Lung (tissue), 12 donors: Measurements from ENCODE around the gene XDH. TPM values are rescaled to one million over a fixed set of nuclear protein-coding genes. Genes with fewer than 3 reads are reported as not detected.

ENCODE experiments used
- ATAC-seq: fragments of 200-7000 bp; cut with Tn5 transposase; one replicate; pipeline ENCODE4 v1.9.1; 2020; ENCODE audit warnings: moderate number of reproducible peaks; ENCODE audit not compliant: insufficient read depth, low FRiP score
- DNase-seq, 3 donors: peaks; one replicate each; pipeline ENCODE4 v3.0.0-alpha.2; 2013 to 2017
- H3K27ac ChIP-seq, 2 donors: one replicate each; pipeline ENCODE4 v1.5.1; 2013; ENCODE audit warnings: mild to moderate bottlenecking in 2 of 2, moderate library complexity in 2 of 2, control low read depth in 1 of 2, inconsistent platforms in 1 of 2, low read depth in 1 of 2, low read length in 1 of 2
- H3K27me3 ChIP-seq, 3 donors: one replicate each; pipeline ENCODE4 v1.5.1; 2013; ENCODE audit warnings: low read length in 2 of 3; ENCODE audit not compliant: control insufficient read depth in 3 of 3, insufficient read depth in 3 of 3
- H3K36me3 ChIP-seq, 4 donors: one replicate each; pipeline ENCODE4 v1.5.1; 2013; ENCODE audit warnings: low read length in 4 of 4, mild to moderate bottlenecking in 1 of 4, moderate library complexity in 1 of 4; ENCODE audit not compliant: control insufficient read depth in 4 of 4, insufficient read depth in 4 of 4
- H3K4me1 ChIP-seq, 5 donors: one replicate each; pipeline ENCODE4 v1.5.1; 2013; ENCODE audit warnings: low read length in 5 of 5, mild to moderate bottlenecking in 2 of 5, moderate library complexity in 1 of 5; ENCODE audit not compliant: control insufficient read depth in 5 of 5, insufficient read depth in 5 of 5
- H3K4me3 ChIP-seq: one replicate; pipeline ENCODE4 v1.5.1; 2013; ENCODE audit warnings: mild to moderate bottlenecking, control low read depth, moderate library complexity
- H3K9ac ChIP-seq, 2 donors: one replicate each; pipeline ENCODE4 v1.5.1; 2013; ENCODE audit warnings: low read length in 2 of 2, control low read depth in 1 of 2; ENCODE audit not compliant: insufficient read depth in 1 of 2
- H3K9me3 ChIP-seq, 4 donors: one replicate each; pipeline ENCODE4 v1.5.1; 2013; ENCODE audit warnings: low read length in 3 of 4, mild to moderate bottlenecking in 1 of 4, moderate library complexity in 1 of 4; ENCODE audit not compliant: control insufficient read depth in 4 of 4, insufficient read depth in 3 of 4
- WGBS, 2 donors: extraction: QIAGEN DNeasy Blood & Tissue Kit; methylation state at CpG; one replicate each; pipeline ENCODE4 v1.1.7; 2013; 5-methylcytosine and 5-hydroxymethylcytosine counted together
- polyA plus RNA-seq, 2 donors: library from polyadenylated mRNA; stranded (reverse); fragments of 200-250 nt; gene quantifications; one replicate each; pipeline ENCODE4 v1.2.1, GENCODE V29; 2013
- total RNA-seq, 2 donors: library from RNA; depleted of rRNA in 1 of 2; stranded (reverse); fragments of >200 nt in 1 of 2; gene quantifications; one replicate each; pipeline ENCODE4 v1.2.1, GENCODE V29; 2014 to 2021
- TF ChIP-seq, protein P1 (sequence below): IDR thresholded peaks from 2 replicates; pipeline ENCODE4 v1.5.1; 2012; ENCODE audit warnings: mild to moderate bottlenecking; ENCODE audit errors: control extremely low read depth, extremely low read depth
- donor health status: control.
- donor health status: control.
- donor health status: Bipolar disorder and iron deficiency.
- donor health status: healthy.
- donor health status: DM: yes; HTN: yes; CAD: no.

The XDH gene
- total and polyA plus RNA-seq, 4 donors = 0.12 to 1.5 (median 0.60) TPM

DNA sequence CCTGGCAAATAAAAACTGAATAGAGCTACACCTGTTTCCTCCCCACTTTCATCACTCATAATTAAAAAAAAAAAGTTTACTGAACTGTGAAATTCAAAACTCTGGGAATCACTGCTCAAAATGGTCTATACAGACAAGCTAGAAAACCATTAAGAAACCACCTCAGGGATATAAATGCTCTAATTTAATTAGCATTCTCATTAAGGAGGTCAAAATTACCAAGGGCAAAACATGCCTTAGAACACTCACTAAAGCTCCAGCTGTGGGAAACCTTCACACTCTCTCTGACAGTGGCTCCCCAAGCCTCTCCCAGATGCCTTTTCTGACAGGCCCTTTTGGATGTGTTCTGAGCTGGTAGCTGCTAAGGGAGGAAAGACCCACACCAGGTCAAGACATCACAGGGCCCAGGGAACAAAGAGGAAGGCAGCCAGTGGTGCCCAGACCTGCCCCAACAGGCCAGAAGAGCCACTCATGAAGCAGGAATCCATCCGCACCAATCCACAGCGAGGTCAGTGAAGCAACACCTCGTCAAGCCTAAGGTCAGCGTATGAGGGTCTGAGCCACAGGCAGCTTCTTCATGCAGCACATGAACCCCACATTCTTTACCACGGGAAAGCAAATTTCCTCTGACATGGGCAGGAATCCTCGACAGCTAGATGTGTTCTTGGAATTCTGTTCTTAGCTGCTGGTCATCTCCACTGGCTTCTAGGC lies 35.6 kb downstream of the XDH start:
- TF ChIP-seq, protein P1, sequence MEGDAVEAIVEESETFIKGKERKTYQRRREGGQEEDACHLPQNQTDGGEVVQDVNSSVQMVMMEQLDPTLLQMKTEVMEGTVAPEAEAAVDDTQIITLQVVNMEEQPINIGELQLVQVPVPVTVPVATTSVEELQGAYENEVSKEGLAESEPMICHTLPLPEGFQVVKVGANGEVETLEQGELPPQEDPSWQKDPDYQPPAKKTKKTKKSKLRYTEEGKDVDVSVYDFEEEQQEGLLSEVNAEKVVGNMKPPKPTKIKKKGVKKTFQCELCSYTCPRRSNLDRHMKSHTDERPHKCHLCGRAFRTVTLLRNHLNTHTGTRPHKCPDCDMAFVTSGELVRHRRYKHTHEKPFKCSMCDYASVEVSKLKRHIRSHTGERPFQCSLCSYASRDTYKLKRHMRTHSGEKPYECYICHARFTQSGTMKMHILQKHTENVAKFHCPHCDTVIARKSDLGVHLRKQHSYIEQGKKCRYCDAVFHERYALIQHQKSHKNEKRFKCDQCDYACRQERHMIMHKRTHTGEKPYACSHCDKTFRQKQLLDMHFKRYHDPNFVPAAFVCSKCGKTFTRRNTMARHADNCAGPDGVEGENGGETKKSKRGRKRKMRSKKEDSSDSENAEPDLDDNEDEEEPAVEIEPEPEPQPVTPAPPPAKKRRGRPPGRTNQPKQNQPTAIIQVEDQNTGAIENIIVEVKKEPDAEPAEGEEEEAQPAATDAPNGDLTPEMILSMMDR = no peak
- Histone ChIP-seq H3K4me3 (no peak overlapping the region), H3K36me3 (no peaks in the 10 kb centered on the region), H3K27me3 (no peaks in the 10 kb centered on the region), H3K9ac (no peak overlapping the region), H3K4me1 (no peaks in the 10 kb centered on the region), H3K9me3 (no peaks in the 10 kb centered on the region), H3K27ac (no peak overlapping the region)
- WGBS, 2 donors = 83 to 90% methylated on average over 6 of the region's 6 CpGs
- no peak for DNase-seq
- ATAC-seq = no peak

DNA sequence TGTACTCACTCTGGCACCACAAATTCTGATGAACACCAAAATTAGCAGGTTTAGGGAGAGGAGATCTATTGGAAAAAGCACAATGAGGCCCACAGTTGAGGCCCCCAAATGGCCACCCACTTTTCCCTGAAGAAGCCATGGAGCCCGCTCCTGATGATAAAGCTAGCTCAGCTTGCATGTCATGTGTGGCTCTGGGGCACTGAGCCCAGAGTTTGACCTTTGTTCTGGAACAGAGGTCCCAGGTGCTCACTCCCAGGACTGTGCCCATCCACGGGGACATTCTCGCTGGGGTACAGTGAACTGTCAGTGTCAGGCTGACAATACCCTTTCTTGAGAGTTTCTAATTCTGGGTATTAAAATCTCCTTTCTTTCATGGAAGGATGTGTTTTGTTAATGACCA lies 36.2 kb downstream of the XDH start:
- DNase-seq = no peak
- Histone ChIP-seq H3K36me3 (no peaks in the 10 kb centered on the region), H3K9me3 (no peaks in the 10 kb centered on the region), H3K9ac (no peak overlapping the region), H3K4me3 (no peak overlapping the region), H3K27me3 (no peaks in the 10 kb centered on the region), H3K4me1 (no peaks in the 10 kb centered on the region), H3K27ac (no peak overlapping the region)
- 94 to 96% methylated on average over 3 of the region's 3 CpGs for WGBS, 2 donors
- ATAC-seq = no peak
- TF ChIP-seq, protein P1 = no peak

DNA sequence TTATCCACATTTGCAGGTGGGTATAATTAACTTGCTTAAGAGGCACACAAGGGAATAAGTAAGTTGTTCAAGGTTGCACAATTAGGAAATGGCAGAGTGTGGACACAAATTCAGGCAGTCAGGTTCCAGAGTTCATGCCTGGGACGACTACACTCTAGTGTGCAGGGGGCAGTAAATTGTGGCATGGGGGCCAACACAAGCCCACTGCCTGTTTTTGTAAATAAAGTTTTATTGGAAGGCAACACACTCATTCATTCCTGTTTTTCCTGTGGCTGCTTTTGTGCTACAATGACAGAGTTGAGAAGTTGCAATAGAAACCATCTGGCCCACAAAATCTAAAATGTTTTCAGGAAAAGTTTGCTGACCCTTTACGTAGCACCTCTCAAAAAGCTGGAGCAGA lies 41.4 kb downstream of the XDH start:
- no peak overlapping the region for H3K9ac ChIP-seq
- TF ChIP-seq, protein P1 = no peak
- ATAC-seq (no peak), DNase-seq (no peak)
- no peaks in the 10 kb centered on the region for H3K9me3 ChIP-seq
- WGBS, 2 donors = 71 to 82% methylated on average over 2 of the region's 2 CpGs
- no peaks in the 10 kb centered on the region for H3K27me3 ChIP-seq
- H3K4me1 ChIP-seq = no peaks in the 10 kb centered on the region
- no peak overlapping the region for H3K4me3 ChIP-seq
- H3K36me3 ChIP-seq = no peaks in the 10 kb centered on the region
- no peak overlapping the region for H3K27ac ChIP-seq

DNA sequence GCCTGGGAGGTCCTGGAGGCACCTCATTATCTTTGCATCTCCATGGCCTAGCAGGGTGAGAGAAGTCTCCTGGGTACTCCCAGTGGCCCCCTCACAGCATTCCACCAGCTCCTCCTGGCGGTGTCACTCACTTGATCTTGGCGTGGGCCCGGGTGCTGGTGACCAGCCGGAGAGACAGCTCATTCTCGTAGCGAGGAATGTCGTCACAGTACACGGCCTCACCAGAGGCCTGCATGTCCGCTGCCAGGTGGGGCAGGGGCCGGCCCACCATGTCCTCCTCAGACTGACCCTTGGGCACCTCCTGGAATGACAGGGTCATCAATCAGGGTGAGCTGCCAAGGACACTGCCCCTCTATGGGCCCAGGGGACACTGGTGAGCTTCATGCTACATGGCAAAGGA lies 42.4 kb downstream of the XDH start:
- Histone ChIP-seq H3K27me3 (no peaks in the 10 kb centered on the region), H3K27ac (no peak overlapping the region), H3K9ac (no peak overlapping the region), H3K9me3 (no peaks in the 10 kb centered on the region), H3K4me1 (no peaks in the 10 kb centered on the region), H3K4me3 (no peak overlapping the region), H3K36me3 (no peaks in the 10 kb centered on the region)
- no peak for ATAC-seq
- TF ChIP-seq, protein P1 = no peak
- 89 to 91% methylated on average over 10 of the region's 10 CpGs for WGBS, 2 donors
- DNase-seq = no peak
